ENCODE results near the gene PIM3.

The PIM3 gene

DNA sequence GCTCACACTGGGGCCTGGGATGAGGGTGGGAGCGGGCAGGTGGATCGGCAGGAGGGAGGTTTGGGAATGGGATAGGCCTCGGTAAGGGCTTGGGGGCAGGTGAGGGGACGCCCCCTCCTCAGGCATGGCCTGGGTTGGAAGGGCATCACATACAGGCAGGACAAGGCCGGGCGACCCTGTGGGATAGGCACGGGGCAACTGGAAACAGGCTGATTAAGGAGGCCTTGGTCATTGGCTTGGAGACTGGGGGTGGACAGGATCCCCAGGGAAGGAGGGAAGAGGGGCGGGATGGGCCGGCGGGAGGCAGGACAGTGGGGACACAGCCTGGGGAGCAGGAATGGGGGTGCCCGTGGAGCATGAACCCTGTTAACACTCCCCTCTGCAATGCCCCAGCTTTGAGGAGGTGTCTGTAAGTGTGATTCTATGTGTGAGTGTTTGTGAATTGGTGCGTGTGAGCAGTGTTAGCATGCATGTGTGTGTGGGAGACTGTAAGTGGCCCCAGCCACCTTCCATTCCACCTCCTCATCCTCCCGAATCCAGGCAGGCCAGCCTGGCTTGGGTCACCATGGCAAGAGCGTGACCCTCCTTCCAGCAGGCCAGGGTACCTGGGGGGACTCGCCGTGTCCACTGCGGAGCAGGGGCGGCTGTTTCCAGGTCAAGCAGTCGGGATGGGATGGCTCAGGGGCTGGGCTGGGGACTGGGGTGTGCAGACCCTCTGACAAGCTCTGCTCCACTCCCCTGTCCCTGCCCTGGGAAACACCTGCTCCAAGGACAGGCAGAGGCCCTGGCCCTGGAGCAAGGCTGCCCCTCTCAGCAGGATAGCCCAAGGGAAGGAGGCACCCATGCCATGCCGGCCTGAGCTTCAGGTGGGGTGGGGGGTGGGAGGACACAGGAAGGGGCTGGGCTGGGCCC lies 3.4 kb upstream of the PIM3 start:
- DNase-seq = no peak

DNA sequence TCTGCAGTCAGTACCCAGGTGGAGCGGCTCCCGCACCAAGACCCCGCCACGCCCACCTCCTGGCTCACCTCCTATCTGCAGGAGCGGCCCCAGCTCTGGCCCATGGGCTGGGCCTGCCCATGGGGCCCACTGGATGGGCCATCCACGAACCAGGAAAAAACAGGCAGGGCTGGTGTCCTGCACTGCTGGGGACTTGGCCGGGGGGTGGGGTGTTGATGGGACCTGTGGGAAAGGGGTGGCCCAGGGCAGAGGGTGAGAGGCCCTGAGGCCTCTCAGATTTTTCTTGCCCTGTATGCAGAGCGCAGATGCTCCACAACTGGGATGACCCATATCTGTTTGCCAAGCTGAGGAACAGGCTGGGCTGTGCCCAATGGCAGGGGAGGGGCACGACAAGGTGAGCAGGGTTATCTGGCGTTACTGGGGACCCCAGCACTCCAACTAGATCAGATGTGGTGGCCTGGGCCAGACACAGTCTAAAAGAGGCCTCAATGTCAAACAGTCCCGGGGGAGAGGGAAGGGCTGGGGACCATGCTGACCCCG lies 2.7 kb upstream of the PIM3 start:
- DNase-seq = no peak

DNA sequence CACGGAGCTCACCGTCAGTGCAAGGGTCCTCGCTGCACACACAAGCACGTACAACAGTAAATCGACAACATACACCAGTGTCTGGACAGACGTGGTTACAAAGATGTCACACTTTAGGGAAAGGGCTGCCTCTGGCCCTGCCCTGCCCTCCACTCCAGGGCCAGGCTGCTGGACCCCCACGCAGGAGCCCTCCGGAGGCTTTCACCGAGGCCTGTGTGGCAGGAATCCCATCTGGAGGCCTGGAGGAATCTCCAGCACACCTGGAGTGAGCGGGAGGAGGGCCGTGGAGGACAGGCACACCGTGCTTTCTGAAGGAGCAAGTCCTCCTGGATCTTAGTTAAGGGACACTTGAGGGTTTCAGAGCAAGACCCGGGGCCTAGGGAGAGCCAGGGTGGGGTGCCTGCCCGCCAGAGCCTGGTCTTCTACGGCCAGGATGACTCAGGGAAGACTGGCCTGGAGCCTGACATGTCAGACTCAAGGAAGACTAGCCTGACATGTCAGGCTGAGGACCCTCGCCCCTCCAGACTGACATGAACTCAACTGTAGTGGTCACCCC lies 2.1 kb upstream of the PIM3 start:
- no peak for DNase-seq

DNA sequence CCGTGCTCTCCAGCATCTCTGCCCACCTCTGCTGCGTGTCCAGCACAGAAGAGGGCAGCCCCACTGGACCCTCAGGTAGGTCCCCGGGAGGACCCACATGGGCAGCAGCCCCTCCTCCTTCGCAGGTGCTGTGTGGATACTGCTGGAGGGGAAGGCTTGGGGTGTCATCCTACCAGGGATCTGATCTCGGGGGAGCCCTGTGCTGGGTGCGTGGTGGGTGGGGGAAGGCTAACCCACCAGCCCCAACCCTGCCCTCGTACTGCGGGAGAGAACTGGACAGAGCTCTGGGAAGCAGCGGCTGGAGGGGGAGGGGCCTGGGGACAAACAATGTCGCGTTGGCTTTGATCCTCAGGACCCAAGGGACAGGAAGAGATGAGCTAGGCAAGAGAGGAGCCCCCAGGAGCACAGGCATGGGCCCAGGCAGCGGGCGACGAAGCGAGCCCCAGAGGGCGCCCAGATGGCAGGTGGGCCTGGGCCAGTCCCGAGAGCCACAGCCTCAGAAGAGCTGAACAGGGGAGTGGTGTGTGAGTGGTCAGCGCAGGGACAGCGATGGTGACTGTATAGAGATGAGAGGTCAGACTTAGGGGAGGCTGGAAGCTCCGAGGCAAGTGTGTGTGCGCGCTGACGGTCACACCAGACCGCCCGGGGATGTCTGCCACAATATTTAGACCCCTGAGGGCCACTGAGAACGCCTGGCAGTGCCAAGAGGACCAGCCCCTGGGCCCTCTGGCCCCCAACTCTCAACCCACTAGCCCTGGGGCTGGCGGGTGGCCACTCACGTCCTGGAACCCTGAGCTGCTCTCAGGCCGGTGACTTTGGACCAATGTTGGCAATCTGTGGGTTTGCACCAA lies 1.4 kb upstream of the PIM3 start:
- no peak for DNase-seq

DNA sequence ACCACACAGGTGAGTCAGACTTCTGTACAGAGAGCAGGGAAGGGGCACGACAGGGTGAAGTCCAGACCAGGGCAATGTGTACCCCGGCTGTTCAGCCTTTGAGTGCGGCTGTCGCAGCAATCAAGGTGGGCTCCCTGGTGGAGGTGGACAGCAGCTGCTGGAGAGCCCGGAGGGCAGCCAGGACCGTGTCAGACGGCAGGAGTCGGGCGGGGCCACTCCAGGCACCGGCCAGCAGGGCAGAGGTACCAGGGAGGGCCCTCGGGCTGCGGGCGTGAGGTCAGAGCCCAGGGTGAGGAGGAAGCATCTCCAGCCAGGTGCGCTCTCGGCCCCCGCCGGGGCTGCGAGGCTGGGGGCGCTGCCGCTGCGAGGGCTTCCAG lies 802 bp upstream of the PIM3 start:
- peak; percentile 65 to 73 for DNase-seq

DNA sequence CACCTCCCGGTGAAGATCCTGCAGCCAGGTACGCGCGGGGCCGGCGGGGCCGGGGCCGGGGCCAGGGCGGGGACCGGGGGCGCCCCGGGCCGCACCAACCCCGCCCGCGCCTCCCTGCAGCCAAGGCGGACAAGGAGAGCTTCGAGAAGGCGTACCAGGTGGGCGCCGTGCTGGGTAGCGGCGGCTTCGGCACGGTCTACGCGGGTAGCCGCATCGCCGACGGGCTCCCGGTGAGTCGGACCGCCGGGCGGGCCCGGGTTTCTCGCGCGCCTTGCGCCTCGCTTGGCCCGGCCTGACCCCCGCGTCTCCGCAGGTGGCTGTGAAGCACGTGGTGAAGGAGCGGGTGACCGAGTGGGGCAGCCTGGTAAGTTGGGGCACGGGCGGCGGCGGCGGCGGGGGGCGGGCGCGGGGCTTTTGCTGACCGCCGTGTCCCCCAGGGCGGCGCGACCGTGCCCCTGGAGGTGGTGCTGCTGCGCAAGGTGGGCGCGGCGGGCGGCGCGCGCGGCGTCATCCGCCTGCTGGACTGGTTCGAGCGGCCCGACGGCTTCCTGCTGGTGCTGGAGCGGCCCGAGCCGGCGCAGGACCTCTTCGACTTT lies 531 bp downstream of the PIM3 start:
- DNase-seq = peak; percentile 65 to 66

DNA sequence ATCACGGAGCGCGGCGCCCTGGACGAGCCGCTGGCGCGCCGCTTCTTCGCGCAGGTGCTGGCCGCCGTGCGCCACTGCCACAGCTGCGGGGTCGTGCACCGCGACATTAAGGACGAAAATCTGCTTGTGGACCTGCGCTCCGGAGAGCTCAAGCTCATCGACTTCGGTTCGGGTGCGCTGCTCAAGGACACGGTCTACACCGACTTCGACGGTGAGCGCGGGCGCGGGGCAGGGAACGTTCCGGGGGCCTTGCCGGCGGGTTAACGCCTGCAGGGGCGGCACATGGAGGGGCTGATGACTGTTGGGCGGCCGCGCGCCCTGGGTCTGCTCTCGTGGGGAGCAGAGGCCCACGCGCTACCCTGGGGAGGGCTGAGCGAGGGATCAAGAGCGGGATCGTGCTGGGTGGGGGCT lies 1.0 kb downstream of the PIM3 start:
- DNase-seq = no peak

DNA sequence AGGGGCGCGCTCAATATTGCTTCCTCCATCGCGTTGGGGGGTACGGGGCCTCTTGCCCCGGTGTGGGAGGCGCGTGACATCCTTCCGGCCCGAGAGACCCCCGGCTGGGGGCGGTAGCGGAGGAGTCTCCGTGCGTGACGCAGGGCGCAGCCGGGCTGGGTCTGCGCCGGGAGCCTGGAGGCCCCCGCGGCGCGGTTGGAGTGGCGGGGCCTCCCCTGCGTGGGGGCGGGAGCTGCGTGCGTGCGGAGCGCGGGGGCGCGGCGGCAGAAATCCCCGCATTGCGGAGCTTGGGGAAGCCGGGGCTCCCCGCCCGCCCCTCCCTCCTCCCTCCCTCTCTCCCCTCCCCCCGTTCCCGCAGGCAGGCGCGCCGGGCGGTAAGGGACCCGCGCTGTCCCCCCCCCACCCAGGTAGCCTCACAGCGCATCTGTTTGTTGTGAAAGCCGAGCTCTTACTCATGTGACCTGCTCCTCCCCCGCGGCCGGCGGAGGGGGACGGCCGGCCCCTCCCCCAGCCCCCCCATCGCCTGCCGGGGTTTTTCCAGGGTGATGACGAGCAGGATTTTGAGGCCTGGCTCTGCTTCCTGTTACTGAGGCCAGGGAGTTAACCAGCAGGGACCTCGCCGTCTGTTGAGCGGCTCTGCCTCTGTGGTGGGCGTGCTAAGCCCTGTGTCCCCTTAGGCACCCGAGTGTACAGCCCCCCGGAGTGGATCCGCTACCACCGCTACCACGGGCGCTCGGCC lies 1.6 kb downstream of the PIM3 start:
- DNase-seq = peak; percentile 91 to 93

DNA sequence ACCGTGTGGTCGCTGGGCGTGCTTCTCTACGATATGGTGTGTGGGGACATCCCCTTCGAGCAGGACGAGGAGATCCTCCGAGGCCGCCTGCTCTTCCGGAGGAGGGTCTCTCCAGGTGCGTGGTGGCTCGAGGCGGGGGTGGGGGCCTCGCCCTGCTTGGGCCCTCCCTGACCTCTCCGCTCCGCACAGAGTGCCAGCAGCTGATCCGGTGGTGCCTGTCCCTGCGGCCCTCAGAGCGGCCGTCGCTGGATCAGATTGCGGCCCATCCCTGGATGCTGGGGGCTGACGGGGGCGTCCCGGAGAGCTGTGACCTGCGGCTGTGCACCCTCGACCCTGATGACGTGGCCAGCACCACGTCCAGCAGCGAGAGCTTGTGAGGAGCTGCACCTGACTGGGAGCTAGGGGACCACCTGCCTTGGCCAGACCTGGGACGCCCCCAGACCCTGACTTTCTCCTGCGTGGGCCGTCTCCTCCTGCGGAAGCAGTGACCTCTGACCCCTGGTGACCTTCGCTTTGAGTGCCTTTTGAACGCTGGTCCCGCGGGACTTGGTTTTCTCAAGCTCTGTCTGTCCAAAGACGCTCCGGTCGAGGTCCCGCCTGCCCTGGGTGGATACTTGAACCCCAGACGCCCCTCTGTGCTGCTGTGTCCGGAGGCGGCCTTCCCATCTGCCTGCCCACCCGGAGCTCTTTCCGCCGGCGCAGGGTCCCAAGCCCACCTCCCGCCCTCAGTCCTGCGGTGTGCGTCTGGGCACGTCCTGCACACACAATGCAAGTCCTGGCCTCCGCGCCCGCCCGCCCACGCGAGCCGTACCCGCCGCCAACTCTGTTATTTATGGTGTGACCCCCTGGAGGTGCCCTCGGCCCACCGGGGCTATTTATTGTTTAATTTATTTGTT lies 2.4 kb downstream of the PIM3 start:
- DNase-seq = peak; percentile 36 to 37

DNA sequence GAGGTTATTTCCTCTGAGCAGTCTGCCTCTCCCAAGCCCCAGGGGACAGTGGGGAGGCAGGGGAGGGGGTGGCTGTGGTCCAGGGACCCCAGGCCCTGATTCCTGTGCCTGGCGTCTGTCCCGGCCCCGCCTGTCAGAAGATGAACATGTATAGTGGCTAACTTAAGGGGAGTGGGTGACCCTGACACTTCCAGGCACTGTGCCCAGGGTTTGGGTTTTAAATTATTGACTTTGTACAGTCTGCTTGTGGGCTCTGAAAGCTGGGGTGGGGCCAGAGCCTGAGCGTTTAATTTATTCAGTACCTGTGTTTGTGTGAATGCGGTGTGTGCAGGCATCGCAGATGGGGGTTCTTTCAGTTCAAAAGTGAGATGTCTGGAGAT lies 3.1 kb downstream of the PIM3 start:
- peak; percentile 23 to 27 for DNase-seq

DNA sequence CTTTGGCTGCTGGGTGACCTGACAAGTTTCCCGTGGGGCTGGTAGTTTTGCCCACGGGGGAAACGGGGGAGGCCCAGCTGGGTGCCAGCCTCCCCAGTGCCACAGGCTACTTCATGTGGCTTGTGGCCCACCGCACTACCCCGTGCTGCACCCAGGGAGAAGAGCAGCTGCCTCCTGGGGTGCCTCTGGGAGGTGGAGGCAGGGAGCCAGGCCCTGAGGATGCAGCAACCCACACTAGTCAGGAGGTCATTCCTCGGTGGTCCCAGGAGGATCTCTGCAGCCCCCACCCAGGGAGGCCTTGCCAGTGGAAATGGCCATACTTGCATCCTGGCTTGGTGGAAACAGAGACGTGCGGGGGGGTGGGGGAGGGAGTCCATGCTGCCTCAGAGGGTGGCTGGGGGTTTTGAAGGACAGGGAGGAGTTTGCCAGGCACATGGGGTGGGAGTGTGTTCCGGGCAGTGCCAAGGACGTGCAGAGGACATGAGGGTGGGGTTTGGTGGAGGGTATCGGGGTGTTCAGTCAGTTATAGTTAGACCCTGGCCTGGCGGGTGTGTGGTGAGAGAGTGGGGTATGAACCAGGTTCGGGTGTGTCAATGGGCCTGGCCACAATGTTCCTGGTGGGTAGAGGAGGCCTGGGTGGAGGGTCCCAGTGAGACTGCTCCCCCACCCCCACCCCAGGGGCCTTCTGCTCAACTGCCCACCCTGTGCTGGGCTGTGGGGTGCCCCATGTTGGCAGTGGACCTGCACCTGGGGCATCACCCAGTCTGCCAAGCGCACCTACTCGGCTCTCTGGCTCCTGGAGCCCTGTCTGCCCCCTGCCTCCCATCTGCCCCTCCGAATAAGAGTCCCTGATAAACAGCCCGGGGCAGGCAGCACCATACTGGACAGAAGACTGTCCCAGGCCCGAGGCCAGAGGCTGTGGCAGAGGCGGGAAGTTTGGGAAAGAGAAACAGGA lies 3.8 kb downstream of the PIM3 start:
- peak; percentile 38 to 44 for DNase-seq

DNA sequence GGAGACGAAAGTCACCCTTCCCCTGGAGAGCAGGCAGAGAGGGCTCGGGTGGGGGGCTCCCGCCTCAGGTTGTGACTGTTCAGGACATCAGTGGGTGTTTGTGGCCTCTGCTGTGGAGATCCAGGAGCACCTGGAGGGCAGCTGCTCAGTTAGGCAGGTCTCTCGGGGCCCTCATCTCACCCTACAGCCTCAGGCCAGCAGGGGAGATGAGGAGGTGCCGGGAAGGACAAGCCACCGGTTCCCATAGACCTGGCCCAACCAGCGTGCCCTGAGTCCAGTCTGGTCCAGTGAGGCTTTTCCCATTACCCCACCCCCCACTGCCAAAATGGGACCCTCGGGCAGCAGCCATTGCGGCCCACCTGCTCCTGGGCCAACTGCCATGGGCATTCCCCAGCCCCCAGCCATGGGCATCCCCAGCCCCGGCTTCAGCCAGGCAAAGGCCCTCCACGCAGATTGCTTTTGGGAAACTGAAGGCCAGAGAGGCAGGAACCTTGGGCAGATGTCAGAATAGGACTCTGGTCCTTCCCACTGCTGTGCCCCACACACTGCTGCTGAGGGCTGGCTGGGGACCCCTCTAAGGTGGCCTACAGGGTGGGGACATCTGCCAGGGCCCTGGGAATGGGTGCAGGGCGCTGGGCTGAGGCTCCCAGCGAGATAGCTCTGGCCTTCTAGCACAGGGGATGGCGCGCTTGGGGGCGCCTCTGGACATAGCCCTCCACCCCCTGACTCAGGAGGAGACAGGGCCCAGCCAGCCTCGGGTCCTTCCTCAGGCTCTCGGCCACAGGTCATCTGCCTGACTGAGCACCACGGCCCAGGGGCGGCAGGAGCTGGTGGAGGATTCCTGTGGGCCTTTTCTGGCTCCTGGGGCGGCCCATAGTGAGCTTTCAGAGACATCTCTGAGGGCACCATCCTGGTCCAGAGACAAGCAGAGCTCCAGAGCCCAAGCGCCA lies 4.8 kb downstream of the PIM3 start:
- peak; percentile 48 to 53 for DNase-seq

DNA sequence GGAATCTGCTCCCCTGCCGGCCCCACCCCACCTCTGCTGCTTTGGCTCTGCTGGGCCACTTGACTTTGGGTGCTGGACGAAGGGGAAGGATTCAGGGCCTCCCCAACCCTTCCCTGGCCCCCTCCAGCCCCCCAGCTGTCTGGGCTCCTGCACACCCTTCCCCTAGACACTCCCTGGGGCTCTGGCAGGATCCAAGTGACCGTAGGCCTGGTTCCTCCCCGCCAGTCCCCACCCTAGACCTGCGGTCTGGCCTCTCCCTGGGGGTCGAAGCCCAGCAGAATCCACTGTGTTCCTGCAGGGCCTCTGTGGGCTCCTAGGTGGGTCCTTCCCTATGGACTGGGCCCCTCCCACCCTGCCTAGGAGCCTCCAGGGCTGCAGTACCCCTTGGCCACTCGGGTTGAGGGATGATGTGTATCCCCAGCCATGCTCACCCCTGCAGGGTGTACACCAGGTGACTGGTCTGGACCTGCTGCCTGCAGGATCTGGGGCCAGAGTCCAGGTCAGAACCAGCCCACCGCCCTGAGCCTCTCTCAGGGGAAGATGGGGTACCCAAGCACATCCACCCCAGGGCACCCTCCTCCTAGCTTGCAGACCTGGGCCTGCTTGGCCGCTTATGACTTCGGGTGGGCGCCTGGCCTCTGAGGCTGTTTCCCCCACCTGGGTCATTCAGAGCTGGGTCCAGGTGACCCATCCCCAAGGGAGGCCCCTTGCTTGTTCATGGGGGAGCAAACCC lies 5.6 kb downstream of the PIM3 start:
- DNase-seq = no peak

DNA sequence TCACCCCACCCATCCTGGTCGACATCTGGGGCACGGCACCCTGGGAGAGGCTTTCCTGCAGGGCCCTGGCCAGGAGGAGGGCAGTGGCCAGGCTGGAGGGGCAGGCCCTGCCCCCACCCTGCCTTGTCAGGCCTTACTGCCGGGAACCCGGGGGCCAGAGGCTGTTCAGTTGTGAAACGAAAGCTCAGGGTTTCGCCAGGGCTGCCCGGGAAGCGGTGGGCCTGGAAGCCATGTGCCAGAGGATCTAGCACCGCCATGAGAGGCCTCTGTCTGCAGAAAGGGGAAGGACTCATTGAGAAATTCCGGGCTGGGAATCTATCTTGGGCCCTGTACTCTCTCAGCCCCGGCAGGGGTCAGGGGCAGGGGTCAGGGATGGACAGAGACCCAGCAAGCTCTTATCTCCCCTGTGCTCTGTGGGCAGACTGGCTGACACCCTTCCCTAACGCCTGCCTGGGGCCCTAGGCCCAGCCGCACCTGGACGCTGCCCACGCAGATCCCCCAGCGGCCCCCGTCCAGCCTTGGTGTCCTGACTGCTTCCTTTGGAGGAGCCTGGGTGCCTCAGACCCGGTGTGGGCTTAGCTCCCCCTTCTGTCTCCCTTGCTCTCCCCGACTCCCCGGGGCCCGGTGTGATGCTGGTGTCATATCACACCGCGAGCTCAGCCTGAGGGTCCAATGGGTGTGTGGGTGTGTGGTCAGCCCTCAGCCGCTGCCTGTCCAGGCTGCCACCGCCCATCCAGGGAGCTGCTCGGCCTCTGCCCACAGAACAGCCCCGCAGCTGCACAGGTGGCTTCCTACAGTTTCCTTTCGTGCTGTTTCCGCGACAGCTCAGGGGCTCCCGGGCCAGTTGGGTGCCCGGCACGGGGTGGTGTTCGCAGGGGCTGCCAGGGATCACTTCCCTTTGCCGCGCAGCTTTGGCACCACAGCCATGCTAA lies 6.5 kb downstream of the PIM3 start:
- DNase-seq = peak; percentile 40 to 54

DNA sequence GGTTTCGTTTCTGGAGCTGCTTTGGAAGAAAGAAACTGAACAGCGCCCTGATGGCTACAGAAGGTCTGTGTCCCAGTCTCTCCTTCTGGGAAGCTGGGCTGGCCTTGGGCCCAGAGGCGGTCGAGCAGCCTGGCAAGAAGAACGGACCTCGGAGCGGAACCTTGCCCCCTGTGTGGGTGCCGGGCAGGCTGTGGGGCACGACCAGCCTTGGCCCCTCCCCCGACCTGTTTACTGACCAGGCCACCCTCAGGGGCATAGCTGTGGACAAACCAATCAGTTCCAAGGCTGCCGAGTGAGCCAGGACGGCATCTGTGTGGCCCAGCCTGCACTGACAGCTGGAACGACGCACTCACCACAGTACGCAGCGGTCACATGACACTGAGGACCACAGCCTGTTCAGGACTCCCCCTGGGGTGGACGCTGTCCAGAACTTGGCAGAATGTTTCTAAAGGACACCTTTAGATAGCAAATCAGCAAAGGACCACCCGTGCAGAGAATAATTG lies 7.2 kb downstream of the PIM3 start:
- no peak for DNase-seq

DNA sequence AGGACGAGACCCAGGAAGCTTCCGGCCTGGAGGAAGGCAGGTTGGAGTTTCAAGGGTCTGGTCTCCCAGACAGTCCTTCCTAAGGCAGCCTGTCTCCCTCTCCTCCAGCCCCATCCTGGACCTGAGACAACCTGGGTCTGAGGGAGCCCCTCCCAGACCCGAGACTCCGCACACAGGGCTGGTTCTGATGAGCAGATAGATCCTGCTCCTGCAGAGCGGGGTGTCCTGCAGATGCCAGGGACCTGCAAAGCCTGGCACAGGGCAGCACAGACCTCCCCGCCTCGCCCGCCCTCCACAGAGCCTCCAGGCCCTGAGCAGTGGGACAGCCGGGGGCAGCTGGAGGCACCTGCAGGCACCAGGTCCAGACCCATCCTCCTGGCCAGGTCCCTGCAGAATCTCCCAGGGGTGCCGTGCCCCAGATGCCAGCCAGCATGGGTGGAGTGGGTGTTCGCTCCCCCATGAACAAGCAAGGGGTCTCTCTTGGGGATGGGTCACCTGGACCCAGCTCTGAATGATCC lies 7.8 kb downstream of the PIM3 start:
- DNase-seq = peak; percentile 26 to 30

All from activated T-cell treated with anti-CD3 and anti-CD28 coated beads, Interleukin-2, amount 50 U/mL, for 48 hours (primary cell).